Fibroblast of villous mesenchyme (primary cell): ENCODE results near the gene PCSK6. TPM values are rescaled to one million over a fixed set of nuclear protein-coding genes. Genes with fewer than 3 reads are reported as not detected.

ENCODE experiments used
- DNase-seq: peaks from one replicate; pipeline ENCODE4 v3.0.0-alpha.2; 2010; ENCODE audit warnings: low read depth
- H3K4me3 ChIP-seq: 2 replicates; pipeline ENCODE4 v1.5.1; 2011; ENCODE audit warnings: low read depth, mild to moderate bottlenecking, low read length
- total RNA-seq: library from RNA; depleted of rRNA; stranded (reverse); fragments of >200 nt; gene quantifications from 2 replicates; pipeline ENCODE4 v1.2.3, GENCODE V29; 2012
- TF ChIP-seq, protein P1 (sequence below): IDR thresholded peaks from 2 replicates; pipeline ENCODE4 v1.5.1; 2012; ENCODE audit warnings: low read depth, mild to moderate bottlenecking, low read length; ENCODE audit not compliant: insufficient read depth

The PCSK6 gene
- total RNA-seq, 1 donor, result 10.4 TPM

DNA sequence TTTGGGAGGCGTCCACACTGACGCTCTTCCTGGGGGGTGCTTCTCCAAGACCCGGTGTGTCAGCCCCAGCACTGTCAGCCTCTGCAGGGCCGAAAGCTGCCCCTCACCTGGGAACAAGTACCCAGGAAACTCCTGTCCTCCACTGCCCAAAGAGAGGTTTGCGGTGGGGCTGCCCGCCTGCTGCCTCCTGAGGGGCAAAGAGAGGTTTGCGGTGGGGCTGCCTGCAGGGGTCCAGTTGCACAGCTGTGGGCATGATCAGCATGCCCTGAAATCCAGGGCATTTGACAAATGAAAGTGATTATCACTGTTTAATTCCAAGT, 179.4 kb downstream of the PCSK6 start:
- no peak overlapping the region for H3K4me3 ChIP-seq
- TF ChIP-seq, protein P1, sequence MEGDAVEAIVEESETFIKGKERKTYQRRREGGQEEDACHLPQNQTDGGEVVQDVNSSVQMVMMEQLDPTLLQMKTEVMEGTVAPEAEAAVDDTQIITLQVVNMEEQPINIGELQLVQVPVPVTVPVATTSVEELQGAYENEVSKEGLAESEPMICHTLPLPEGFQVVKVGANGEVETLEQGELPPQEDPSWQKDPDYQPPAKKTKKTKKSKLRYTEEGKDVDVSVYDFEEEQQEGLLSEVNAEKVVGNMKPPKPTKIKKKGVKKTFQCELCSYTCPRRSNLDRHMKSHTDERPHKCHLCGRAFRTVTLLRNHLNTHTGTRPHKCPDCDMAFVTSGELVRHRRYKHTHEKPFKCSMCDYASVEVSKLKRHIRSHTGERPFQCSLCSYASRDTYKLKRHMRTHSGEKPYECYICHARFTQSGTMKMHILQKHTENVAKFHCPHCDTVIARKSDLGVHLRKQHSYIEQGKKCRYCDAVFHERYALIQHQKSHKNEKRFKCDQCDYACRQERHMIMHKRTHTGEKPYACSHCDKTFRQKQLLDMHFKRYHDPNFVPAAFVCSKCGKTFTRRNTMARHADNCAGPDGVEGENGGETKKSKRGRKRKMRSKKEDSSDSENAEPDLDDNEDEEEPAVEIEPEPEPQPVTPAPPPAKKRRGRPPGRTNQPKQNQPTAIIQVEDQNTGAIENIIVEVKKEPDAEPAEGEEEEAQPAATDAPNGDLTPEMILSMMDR, result no peak
- no peak for DNase-seq

DNA sequence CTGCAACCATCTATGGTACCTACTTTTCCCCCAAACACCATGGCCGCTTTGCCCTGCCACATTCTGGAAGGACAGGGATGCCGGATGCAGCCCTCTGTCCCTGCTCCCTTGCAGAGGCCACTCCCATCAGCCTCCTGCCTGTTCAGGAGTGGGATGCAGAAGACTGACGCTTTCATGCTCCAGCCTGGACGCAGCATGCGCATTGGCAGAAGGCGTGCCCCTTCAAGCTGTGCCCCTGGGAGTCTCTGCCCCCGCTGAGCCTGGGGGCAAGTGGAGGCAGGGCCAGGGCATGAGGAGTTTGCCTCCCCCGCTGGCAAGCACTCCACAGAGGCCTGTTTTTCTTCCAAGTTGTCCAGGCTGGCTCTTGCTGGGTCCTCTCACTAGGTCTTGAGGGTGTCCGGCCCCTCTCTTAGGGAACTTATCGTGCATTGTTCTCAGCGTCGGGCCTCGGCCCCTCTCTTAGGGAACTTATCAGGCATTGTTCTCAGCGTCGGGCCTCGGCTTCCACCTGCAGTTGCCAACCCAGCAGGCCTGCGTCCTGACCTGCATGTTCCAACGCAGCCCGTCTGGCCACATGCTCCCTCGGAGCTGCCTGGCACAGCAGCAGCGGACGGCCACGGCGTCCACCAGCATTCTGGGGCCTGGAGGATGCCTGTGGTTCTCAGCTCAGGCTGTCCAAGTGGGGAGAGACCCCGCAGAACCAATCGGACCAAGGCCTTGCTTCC, 179.9 kb downstream of the PCSK6 start:
- TF ChIP-seq, protein P1, result no peak
- H3K4me3 ChIP-seq, result no peak overlapping the region
- no peak for DNase-seq

DNA sequence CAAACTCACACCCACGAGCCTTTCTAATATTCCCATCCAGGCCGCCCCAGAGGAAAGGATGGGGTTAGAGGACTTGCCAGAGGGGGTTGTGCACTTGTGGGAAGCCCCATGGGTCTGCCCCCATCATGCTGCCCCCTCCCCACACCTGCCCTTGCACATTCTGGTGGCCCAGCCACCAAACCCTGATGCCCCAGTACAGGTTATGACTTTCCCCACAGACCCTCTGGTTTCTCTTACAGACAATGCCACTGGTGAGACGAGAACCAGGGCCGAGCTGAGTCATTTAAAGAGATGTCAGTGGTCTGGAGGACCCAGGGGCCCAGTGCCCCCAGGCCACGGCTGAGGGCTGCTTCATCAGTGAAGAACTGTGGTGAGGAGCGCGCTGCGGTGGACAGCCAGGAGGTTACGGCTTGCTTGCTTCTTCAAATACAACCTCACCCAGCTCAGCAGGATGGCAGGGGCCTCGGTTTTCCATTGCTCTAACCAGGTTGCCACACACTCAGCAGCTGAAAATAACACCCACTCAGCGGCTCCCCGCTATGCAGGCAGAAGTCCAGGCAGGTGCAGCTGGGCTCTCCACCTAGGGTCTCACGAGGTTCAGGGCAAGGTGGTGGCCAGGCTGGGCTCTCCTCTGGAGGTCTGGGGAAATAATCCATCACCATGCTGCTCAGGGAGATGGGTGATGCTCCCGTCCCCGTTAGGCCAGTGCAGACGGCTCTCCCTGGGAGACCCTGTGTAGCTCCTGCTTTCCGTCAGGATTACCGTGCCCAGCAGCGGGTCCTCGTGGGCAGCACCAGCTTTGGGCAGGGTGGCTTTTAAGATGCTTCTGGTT, 180.7 kb downstream of the PCSK6 start:
- no peak overlapping the region for H3K4me3 ChIP-seq
- TF ChIP-seq, protein P1, result no peak
- no peak for DNase-seq

DNA sequence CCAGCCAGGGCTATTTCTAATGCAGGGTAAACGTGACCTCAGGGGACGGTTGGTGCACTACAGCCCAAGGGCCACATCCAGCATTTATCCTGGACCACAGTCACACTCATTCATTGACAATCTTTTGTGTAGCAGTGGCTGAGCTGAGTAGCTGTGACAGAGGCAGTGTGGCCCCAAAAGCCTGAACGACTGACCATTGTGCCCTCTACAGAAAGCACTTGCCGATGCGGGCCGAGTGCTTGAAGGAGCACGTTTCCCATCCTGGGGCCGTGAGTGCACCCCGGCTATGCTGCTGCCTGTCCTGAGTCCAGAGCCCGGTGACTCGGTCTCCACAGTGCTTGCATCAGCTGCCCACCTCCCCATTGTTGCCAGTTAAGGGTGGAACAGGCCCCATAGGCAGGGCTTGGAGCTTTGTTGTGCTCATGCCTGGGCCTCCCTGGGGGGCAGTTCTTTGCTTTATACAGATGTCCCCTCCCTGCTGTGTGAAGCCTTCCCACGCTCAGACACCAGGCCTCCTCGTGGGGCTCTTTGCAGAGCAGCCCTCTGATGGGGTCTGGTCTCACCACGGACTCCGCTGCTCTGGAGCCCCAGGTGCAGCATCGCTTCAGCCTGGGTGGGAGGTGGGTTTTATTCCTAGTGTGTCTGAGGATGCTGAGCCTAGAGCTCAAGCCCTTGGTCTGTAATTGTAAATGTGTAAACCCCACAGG, 181.5 kb downstream of the PCSK6 start:
- no peak for DNase-seq
- H3K4me3 ChIP-seq, result no peak overlapping the region
- TF ChIP-seq, protein P1, result no peak

DNA sequence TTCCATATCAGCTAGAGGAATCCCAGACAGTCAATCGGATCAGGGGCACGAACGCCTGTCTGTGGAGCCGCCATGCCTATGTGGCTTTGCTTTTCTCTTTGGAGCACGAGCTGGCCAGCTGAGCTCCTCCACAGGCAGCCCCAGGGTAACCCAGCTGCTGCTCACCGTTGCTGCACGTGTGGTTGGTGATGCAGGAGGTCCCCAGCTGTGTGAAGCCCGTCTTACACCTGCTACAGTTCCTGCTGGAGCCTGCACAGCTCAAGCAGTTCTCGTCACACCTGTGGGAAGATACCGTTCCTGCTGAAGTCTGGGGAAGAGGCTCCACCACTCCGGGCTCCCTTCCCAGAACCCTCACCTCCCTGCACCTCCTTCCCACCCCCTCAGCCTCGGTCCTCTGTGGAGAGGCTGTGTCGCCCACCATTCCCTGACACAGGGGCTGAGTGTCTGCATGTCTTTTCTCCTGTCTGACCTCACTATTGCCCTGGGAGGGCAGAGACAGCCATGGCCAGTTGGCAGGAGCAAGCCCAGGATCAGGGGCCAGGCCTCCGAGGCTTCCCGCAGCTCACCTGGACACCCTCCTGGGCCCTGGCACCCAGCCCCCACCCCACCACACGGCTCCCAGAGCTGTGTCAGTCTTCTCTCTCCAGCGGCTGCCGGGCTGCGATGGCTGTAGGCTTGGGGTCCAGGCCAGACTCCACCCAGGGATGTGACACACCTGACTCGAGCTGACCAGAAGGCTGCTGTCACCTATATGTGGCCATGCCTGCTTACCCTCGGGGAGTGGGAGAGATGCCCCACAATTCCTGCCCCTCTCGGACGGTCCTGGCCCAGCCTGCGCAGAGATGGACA, 182.2 kb downstream of the PCSK6 start:
- no peak for DNase-seq
- TF ChIP-seq, protein P1, result no peak
- no peak overlapping the region for H3K4me3 ChIP-seq

DNA sequence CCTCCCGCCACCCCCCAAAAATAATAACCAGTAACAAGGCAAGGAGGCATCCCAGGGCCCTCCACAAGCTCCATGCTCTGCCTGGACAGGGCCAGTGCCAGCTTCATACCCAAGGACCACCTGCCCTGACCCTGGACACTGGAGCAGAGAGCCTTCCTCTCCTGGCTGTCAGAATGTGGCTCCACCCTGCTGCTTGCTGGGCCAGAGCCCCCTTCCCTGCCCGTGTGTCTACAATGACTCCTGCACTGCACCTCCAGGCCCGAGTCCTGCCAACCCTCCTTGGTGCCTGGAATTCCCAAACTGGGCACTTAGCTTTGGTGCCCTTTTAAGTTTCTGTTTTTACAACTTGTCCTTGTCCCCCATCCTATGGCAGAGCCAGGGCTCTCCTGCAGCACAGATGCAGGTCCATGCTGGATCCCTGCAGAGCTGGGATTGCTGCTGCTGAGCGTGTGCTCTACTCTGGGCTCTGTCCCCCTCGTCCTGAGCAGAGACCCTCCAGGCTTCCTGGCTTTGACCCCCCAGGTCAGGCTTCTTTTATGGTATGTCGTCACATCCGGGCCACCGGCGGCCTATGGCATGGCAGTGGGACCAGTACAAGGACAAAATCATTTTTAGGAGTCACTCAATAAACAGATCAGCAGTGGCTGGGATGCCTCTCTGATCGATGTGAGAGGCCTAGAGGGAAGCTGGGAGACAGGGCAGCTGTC, 183.0 kb downstream of the PCSK6 start:
- no peak for DNase-seq
- no peak overlapping the region for H3K4me3 ChIP-seq
- TF ChIP-seq, protein P1, result no peak
